BE2C (cell line): ENCODE measurements around the gene DCLK1.
"Not testable (repeated sequence)": the region's sequence is repeated elsewhere in the genome, so short reads cannot be mapped to it uniquely, and the experiment has no call there.

Experiments
- DNase-seq: peaks from one replicate; pipeline ENCODE4 v3.0.0-alpha.2; 2020
- H3K27me3 ChIP-seq: fragments of 250-450 bp; sonication (Bioruptor Pico); 2 replicates; pipeline ENCODE4 v1.5.1; 2020; ENCODE audit warnings: mild to moderate bottlenecking
- H3K36me3 ChIP-seq: fragments of 250-450 bp; sonication (Bioruptor Pico); 2 replicates; pipeline ENCODE4 v1.5.1; 2020; ENCODE audit warnings: mild to moderate bottlenecking
- H3K4me1 ChIP-seq: fragments of 250-450 bp; sonication (Bioruptor Pico); 2 replicates; pipeline ENCODE4 v1.5.1; 2020
- H3K4me3 ChIP-seq: 2 replicates; pipeline ENCODE4 v1.5.1; 2011; ENCODE audit warnings: low read depth, low read length
- H3K9me3 ChIP-seq: fragments of 250-450 bp; sonication (Bioruptor Pico); 2 replicates; pipeline ENCODE4 v1.5.1; 2020
- TF ChIP-seq, protein P1 (sequence below): IDR thresholded peaks from 2 replicates; pipeline ENCODE4 v1.5.1; 2012; ENCODE audit warnings: mild to moderate bottlenecking, low read depth, low read length

The DCLK1 gene

GRCh38 chr13:35990196-35990595 is 141.0 kb downstream of the DCLK1 start:
- Histone ChIP-seq H3K27me3 (no peaks in the 10 kb centered on the region), H3K9me3 (no peaks in the 10 kb centered on the region), H3K36me3 (no peaks in the 10 kb centered on the region), H3K4me1 (peaks cover 9% of the 10 kb centered on the region), H3K4me3 (no peak overlapping the region)
- DNase-seq, result no peak
- TF ChIP-seq, protein P1, sequence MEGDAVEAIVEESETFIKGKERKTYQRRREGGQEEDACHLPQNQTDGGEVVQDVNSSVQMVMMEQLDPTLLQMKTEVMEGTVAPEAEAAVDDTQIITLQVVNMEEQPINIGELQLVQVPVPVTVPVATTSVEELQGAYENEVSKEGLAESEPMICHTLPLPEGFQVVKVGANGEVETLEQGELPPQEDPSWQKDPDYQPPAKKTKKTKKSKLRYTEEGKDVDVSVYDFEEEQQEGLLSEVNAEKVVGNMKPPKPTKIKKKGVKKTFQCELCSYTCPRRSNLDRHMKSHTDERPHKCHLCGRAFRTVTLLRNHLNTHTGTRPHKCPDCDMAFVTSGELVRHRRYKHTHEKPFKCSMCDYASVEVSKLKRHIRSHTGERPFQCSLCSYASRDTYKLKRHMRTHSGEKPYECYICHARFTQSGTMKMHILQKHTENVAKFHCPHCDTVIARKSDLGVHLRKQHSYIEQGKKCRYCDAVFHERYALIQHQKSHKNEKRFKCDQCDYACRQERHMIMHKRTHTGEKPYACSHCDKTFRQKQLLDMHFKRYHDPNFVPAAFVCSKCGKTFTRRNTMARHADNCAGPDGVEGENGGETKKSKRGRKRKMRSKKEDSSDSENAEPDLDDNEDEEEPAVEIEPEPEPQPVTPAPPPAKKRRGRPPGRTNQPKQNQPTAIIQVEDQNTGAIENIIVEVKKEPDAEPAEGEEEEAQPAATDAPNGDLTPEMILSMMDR, result peak; percentile 35; the same call in 1 of the 2 replicates

DNA sequence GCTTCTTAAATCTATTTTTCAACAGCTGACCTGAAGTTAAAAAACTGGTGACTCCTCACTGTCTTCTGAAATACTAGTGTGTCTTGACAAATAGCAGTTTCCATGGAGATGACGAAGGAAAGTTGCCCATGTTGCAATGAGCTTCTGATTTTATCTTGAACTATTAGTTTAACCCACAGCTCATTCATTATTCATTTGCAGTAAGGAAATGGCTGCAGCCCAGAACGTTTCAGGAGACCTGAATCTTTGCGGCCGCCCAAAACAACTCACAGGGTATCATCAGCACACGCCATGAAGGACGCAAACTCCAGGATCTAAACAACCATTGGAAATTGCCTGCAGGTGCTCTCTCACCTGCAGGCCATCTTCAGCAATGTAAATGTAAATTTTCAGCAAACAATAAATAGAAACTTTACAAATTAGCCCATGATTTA is 142.5 kb downstream of the DCLK1 start:
- no peak overlapping the region for H3K4me3 ChIP-seq
- no peaks in the 10 kb centered on the region for H3K36me3 ChIP-seq
- no peaks in the 10 kb centered on the region for H3K27me3 ChIP-seq
- peaks cover 18% of the 10 kb centered on the region for H3K4me1 ChIP-seq
- DNase-seq, result no peak
- H3K9me3 ChIP-seq, result no peaks in the 10 kb centered on the region
- TF ChIP-seq, protein P1, result no peak

GRCh38 chr13:35987572-35988513 is 143.3 kb downstream of the DCLK1 start:
- Histone ChIP-seq H3K36me3 (no peaks in the 10 kb centered on the region), H3K9me3 (no peaks in the 10 kb centered on the region), H3K4me1 (peaks cover 18% of the 10 kb centered on the region), H3K27me3 (no peaks in the 10 kb centered on the region), H3K4me3 (no peak overlapping the region)
- no peak for DNase-seq
- TF ChIP-seq, protein P1, result no peak

DNA sequence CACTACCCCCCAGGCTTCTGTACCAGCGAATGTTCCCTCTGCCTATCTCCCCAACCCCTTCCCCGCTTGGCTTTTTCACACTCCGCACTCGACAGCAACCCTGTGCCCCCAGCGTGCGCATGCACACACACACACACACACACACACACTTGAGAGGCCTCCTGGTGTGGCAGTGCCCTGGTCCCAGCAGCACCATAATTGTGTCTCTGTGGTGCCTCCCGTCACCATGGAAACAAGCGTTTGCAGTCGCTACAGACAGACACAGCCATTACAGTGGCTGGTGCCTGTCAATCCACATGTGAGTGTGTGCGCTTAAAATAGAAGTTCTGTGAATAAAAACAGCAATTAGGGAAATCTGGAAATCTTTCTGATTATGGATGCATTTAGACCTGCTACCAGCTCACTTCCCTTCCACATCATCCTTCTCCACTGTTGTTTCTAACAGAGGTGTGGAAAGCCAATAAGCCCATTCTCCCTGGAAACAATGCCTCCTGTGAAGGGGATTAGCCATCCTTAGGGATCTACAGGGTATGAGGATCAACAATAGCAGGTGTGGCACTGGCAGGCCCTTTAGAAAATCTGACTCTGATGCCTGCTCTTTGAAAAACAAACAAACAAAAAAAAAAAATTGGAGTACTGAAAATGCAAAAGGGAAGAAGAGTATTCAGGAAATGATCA is 146.3 kb downstream of the DCLK1 start:
- Histone ChIP-seq H3K4me3 (peak overlapping the region; percentile 15), H3K4me1 (peaks cover 18% of the 10 kb centered on the region), H3K9me3 (no peaks in the 10 kb centered on the region; the same call in 1 of the 2 replicates), H3K27me3 (no peaks in the 10 kb centered on the region), H3K36me3 (no peaks in the 10 kb centered on the region)
- TF ChIP-seq, protein P1, result no peak
- DNase-seq, result peak; percentile 84

DNA sequence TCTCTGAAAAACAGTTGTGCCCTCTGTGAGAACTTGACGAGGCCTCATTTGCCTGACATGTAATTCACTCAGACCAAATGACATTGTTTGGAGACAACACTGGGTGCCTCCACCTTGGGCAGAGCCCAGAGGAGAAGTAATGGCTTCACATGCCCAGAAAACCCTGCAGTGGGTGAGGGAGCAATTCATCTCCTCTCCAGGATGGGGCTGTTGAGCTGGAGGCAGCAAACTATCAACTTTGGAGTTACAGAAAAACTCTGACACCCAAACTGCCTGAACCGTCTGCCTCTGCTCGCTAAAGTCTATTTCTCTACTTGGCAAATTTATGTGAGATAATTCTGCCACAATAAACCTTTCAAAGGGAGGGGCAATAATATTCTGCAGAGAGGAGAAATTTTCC is 146.9 kb downstream of the DCLK1 start:
- TF ChIP-seq, protein P1, result peak; percentile 15; the same call in 1 of the 2 replicates
- H3K4me1 ChIP-seq, result peaks cover 18% of the 10 kb centered on the region
- no peak overlapping the region for H3K4me3 ChIP-seq
- no peaks in the 10 kb centered on the region for H3K36me3 ChIP-seq
- H3K27me3 ChIP-seq, result no peaks in the 10 kb centered on the region
- no peaks in the 10 kb centered on the region; the same call in 1 of the 2 replicates for H3K9me3 ChIP-seq
- DNase-seq, result no peak

DNA sequence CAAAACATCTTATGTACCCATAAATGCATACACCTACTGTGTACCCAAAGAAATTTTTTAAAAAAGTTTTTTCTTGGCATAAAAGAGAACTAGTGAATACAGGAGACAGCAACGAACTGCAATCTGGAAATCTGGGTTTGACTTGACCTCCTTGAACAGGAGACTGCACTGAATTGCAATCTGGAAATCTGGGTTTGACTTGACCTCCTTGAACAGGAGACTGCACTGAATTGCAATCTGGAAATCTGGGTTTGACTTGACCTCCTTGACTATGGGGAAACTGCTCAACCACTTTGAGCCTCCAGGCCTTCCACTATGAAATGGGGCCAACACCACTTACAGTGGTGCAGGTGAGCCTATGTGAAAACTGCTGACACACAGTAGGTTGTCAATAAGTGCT is 147.5 kb downstream of the DCLK1 start:
- H3K4me1 ChIP-seq, result peaks cover 18% of the 10 kb centered on the region
- not testable (repeated sequence) for H3K36me3 ChIP-seq, H3K27me3 ChIP-seq, H3K9me3 ChIP-seq, DNase-seq, H3K4me3 ChIP-seq
